RWPE1 (cell line): ENCODE data around the gene GJA5.
A peak's percentile ranks its signal among the peaks of the same experiment; 100 is the strongest.

Experiments used
- CTCF ChIA-PET: fragments of 350-600 bp; sonication (Branson Sonifier 250); formaldehyde crosslinking; extraction: SDS; loops from one replicate; lab custom pipeline; 2021; lab: Yijun Ruan, JAX
- POLR2A ChIA-PET: fragments of 400-600 bp; formaldehyde crosslinking; extraction: SDS; loops from one replicate; lab custom pipeline; 2020; ENCODE audit warnings: antibody characterized with exemption; ENCODE audit not compliant: low non-redundant PET; lab: Yijun Ruan, JAX
- DNase-seq: peaks from one replicate; pipeline ENCODE4 v3.0.0; 2012; ENCODE audit warnings: low spot score
- H3K27ac ChIP-seq: fragments of 450-650 bp; 2 replicates; pipeline ENCODE4 v1.5.1; 2017
- TF ChIP-seq, protein P1 (sequence below): fragments of 450-650 bp; conservative IDR thresholded peaks from 2 replicates; pipeline ENCODE4 v1.5.1; 2017; ENCODE audit warnings: low read depth, mild to moderate bottlenecking

The GJA5 gene

DNA sequence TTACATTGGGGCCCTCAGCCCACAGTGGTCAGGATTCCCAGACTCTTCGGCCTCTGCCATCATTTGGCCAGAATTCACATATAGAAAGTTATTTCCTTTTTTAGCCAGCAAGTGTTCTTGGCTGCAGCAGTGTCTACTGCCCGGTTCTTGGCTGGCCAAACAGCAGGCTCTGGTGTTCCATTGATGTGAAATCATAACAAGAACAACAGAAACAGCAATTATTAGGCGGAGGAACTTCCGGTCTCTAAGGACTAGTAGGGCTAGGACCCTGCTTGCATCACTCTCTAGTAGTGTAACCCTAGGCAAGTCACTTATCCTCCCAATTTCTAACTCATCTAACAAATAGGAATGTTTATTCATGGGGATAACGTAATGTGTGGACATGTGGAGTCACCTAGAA lies 8.7 kb upstream of the GJA5 start:
- ChIA-PET CTCF (no interaction called here), POLR2A (no interaction called here)
- H3K27ac ChIP-seq = no peak overlapping the region
- TF ChIP-seq, protein P1, sequence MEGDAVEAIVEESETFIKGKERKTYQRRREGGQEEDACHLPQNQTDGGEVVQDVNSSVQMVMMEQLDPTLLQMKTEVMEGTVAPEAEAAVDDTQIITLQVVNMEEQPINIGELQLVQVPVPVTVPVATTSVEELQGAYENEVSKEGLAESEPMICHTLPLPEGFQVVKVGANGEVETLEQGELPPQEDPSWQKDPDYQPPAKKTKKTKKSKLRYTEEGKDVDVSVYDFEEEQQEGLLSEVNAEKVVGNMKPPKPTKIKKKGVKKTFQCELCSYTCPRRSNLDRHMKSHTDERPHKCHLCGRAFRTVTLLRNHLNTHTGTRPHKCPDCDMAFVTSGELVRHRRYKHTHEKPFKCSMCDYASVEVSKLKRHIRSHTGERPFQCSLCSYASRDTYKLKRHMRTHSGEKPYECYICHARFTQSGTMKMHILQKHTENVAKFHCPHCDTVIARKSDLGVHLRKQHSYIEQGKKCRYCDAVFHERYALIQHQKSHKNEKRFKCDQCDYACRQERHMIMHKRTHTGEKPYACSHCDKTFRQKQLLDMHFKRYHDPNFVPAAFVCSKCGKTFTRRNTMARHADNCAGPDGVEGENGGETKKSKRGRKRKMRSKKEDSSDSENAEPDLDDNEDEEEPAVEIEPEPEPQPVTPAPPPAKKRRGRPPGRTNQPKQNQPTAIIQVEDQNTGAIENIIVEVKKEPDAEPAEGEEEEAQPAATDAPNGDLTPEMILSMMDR = no peak
- no peak for DNase-seq

DNA sequence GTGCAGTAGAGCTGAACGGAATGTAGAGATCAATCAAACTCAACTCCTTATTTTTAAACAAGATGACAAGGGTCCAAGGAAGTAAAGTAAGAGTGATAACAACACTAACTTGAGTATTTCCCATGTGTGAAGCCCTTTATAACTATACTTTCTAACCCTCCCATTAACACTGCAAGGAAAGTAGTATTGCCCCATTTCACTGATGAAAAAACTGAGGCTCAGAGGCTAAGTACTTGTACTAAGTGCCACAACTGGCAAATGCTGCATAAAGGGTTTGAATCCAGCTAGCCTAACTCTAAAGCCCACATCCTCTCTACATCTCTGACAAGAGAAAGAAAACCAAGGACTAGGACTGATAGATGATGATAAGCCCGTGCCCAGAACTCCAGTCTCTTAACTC lies 8.2 kb upstream of the GJA5 start:
- DNase-seq = no peak
- H3K27ac ChIP-seq = no peak overlapping the region
- TF ChIP-seq, protein P1 = no peak
- POLR2A ChIA-PET = no interaction called here
- CTCF ChIA-PET = no interaction called here

DNA sequence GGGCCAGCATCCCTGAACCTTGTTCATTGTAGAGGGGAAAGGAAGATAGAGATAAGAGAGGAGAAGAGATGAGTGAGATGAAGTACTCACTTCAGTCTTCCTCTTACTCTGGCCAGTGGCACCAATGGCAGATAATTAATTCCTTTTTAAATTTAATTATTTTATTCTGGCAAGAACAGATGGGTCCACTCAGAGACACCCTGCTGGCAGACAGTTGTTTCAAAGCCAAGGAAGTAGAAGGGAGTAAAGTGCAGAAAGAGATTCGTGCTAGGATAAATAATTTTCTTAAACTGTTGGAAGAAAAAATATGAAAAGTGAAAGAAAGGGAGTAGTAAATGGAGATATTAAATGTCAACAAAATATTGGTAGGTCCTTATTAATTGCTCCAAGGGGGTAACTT lies 7.7 kb upstream of the GJA5 start:
- TF ChIP-seq, protein P1 = no peak
- ChIA-PET POLR2A (no interaction called here), CTCF (no interaction called here)
- no peak overlapping the region for H3K27ac ChIP-seq
- DNase-seq = no peak

DNA sequence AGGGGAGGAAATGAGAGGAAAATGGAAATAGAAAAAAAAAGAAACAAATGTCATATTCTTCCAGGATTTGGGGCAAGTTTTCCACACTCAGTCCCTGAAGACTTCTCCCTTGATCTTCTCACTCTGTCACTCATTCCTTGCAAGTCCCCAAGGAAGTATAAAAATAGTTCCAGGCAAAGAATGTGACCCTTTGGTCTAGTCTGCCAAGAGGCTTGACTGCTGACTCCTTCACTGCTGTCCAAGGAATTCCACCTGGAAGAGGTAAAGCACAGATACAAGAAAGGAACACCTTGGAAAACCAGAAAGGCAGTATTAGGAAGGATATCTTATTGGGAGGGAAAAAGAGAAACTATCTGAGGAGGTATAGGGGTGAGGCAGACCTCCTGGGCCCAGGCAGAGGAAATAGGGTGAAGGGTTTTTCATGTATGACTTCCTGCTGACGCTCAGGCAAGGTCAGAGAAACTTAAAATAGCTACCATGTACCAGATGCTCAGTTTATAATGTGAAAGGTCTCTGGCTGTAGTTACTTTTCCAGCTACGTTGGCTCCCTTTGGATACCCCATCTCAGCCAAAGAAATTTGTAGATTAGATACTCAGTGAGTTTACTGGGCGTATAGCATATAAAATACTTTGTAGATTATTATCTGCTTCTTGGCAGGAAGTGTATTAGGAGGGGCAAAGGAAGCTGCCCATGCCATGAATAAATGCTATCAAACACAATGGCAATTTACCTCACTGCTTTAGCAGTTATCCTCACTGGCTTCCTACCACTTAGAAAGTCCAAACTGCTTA lies 2.0 kb upstream of the GJA5 start:
- no peak for DNase-seq
- POLR2A ChIA-PET = no interaction called here
- CTCF ChIA-PET = no interaction called here
- TF ChIP-seq, protein P1 = no peak
- no peak overlapping the region for H3K27ac ChIP-seq

DNA sequence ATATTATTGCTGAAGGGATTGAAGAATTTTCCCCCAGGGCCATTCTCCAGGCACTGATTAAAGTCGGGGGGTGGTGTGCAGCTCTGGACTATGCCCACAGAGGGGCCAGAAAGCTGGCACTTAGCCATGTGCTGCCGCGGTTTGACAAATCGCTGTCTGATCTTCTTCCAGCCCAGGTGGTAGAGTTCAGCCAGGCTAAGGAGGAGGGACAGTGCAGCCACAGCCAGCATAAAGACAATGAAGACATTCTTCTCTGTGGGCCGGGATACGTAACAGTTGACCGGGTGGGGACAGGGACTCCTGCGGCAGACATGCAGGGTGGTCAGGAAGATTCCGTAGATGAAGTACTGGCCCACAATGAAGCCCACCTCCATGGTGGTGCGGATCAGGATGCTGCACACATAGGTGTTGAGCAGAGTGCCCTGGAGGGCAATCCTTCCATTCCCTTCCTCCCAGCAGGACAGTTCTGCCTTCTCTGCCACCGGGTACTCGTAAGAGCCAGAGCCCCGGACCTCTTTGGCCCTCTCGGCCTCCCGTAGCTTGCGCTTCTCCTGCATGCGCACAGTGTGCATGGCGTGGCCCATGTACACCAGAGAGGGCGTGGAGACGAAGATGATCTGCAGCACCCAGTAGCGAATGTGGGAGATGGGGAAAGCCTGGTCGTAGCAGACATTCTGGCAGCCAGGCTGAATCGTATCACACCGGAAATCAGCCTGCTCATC lies 1.9 kb downstream of the GJA5 start:
- H3K27ac ChIP-seq = no peak overlapping the region
- ChIA-PET CTCF (no interaction called here), POLR2A (no interaction called here)
- TF ChIP-seq, protein P1 = no peak
- no peak for DNase-seq

DNA sequence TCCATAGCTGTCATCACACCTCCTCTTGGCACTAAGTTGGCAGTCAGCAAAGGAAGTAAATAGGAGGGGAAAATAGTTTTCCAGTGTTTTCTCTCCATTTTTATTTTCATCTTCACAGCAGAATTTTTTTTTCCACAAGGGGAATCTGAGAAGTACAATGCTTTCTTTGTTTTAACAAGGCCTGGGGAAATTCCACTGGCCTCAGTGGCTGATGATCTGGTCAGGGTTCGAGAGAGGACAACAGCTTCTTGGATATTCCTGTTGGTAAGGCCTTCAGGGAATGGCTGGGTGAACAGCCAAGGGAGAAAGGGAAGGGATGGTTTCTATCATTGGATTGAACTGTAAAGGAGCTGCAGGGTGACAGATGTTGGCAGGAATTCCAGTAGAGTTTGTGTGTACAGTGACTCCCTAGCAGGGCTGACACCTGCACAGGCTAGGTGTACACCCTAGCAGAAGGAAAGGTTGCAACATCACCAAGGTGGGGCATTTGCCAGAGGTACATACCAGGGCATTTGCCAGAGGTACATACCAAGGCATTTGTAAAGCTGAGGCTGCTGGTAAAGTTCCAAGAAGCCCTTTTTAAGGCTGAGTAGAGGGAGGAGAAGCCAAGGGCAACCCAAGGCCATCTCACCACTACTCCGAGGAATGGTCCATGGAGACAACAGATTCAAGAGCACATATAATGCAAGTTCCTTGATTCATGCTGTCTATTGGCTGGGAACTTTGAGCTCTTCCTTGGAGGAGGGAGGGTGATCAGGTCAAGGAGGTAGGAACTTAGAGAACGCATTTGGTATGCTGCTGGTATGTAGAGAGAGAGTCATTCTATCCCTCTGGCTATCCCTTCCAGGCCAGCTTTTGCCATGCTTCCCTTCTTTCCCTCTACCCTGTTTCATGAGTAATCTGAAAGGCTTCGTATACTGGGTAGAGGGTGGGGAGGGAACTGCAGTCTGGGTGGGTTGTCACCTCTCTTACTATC lies 3.1 kb downstream of the GJA5 start:
- DNase-seq = peak; percentile 60
- POLR2A ChIA-PET = no interaction called here
- no peak overlapping the region for H3K27ac ChIP-seq
- CTCF ChIA-PET = interaction anchor here (0.6 kb wide), 1 partner anchor 135 kb away, joined by 3 read pairs; no protein-coding TSS in a partner anchor
- TF ChIP-seq, protein P1 = no peak
